Measurements from ENCODE around the gene APOBEC3C.
"Not testable (repeated sequence)": the region's sequence is repeated elsewhere in the genome, so short reads cannot be mapped to it uniquely, and the experiment has no call there.

Gene APOBEC3C

GRCh38 chr22:39013942-39014722, at the start of gene APOBEC3C:
Gene APOBEC3C, plus strand, starts transcription at chr22:39014257. Its CDS starts 106 bp downstream, at chr22:39014363.
- DNase-seq (ENCODE audit: low read depth in 2 of 2), result peak; percentile 68 to 69

- DNase-seq (ENCODE audit: low read depth in 2 of 2), result no peak
Measured at GRCh38 chr22:38964306-38964705, 49.8 kb upstream of the APOBEC3C start.

DNA sequence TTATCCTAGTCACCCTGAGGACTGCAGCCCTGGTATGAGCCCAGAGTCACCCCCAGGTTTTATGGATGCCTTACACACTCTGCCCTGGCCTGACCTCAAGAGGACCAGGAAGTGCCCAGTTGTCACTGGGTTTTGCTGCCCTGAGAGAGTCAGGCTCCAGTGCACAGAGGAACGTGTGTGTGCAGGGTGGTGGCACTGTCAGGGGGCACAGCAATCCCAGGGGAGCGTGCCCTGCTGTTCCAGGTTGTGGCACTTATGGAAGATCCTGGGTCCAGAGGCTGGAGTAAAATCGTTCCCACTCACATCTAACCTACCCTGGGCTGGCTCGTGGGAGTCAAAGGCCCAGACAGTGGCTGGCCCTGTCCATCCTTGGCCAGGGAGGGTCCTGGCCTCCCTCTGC, 49.1 kb upstream of the APOBEC3C start:
- no peak for DNase-seq (ENCODE audit: low read depth in 2 of 2)

- DNase-seq (ENCODE audit: low read depth in 2 of 2), result no peak
Measured at GRCh38 chr22:38965614-38966379, 48.3 kb upstream of the APOBEC3C start.

DNA sequence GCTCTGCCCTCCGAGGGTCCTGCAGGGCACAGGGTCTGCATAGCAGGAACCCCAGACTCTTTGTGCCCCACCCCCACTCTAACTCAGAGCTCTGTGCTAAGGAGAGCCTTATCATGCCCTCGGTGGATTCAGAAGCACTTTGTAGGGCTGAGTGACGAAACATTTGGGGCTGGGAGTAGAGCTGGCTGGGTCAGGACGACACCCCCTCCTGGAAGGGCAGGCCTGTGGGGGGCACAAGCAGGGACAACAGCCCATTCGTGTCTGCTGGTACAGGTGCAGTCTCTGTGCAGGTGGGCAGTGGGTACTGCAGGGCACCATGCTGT, 47.7 kb upstream of the APOBEC3C start:
- DNase-seq (ENCODE audit: low read depth in 2 of 2), result no peak

GRCh38 chr22:38966942-38967341, 47.1 kb upstream of the APOBEC3C start:
- no peak for DNase-seq (ENCODE audit: low read depth in 2 of 2)

DNA sequence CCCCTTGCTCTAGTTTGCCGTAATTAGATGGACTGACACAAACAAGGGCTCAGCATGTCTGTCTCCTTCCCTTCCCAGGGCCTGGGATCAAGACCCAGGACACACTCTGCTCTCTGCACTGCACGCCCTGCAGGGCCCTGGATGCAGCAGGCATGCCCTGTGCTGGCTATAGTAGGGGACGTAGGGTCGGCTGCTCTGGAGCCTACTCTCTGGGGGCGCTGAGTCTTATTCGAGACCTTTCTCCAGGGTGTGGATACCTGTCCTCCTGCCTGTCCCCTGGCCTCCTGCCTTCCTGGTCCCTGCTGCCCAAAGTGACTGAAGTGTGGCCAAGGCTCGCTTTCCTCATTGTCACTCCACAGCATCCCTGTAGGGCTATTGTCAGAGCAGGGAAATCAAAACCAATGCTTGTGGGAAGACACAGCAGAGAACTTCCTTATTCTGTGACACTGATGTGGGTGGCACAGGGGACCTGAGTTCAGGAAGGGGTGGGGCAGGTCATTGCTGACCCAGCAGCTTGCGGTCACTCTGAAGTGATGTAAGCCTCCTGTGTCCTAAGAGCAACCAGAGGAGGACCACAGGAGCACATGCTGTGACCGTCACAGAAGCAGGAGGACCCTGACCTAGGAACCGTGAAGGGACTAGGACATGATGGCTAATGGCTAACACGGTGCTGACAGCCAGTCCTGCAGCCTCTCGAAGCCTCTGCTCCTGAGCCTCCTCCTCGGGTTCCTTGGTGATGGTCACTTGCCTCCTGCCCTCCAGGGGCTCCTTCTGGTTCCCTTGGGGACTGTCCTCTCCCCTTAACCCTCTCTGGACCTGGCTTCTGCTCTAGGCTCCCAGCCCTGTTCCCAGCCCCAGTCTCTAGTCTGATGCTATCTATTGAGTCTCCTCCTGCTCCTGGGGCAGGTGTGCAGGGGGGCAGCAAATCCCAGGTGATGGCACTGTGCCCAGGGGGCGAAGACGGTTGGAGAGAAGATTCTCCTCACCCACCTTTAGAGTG, 46.3 kb upstream of the APOBEC3C start:
- no peak for DNase-seq (ENCODE audit: low read depth in 2 of 2)

DNA sequence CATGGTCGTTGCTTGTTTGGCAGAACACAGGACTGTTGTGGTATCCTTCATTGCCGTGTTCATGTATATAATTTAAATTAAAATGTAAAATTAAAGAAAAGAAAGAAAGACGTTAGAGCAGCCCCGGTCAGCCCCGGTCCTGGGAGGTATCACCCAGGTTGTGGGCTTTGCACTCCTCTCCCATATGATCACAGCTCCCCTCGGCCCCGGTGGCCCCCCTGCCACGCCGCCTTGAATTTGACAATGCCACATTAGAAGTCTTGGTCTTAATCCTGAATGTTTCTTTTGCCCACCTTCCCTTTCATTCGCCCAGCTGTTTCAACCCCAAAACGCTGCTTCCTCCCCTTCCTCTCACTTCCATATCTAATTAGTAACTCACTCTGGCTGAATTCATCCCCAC, 45.3 kb upstream of the APOBEC3C start:
- no peak for DNase-seq (ENCODE audit: low read depth in 2 of 2)

GRCh38 chr22:38970551-38970950, 43.5 kb upstream of the APOBEC3C start:
- DNase-seq (ENCODE audit: low read depth in 2 of 2), result no peak

DNA sequence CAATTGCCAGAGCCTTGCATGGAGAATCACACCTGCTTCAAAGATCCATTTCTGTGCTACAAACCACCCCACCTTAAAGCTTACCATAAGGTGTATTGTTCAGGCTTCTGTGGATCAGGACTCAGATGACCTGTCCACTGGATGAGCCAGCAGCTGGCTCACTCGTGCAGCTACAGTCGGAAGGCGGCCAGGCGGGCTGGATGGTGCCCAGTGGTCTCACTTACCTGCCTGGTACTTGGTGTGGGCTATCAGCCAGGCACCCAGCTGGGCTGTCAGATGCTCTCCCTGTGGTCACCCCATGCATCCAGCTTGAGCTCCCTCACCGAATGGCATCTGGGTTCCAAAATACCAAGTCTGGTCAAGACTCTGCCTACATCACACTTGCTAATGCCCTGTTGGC, 42.9 kb upstream of the APOBEC3C start:
- DNase-seq (ENCODE audit: low read depth in 2 of 2), result no peak

DNA sequence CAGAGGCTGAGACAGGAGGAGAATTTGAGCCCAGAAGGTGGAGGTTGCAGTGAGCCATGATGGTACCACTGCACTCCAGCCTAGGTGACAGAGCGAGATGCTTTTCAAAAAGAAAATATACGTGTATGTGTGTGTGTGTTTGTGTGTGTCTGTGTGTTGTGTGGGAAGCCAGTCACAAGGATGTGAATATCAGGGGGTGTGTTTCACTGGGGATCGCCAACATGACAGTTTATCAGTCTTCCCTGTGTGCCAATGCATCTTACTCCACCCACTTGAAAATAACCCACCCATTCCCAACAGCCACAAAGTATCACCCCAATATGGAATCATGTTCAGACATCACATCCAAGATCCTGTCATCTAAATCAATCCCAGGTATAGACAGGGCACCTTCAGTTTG, 42.3 kb upstream of the APOBEC3C start:
- no peak for DNase-seq (ENCODE audit: low read depth in 2 of 2)

DNA sequence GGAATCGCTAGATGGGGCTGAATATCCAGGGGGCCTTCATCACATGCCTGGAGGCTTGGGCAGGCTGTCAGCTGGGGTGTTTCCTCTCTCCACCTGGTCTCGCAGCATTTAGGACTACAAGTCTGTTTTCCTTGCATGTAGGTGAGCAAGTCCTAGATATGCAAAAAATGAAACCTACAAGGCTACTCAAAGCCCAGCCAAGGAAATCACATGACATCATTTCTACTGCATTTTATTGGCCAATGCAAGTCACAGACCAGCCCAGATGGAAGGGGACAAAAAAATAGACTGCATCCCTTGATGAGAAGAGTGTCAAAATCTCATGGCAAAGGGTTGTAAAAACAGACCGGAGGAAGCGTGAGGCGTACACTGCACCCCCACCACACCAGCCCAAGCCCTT, 41.5 kb upstream of the APOBEC3C start:
- no peak for DNase-seq (ENCODE audit: low read depth in 2 of 2)

DNA sequence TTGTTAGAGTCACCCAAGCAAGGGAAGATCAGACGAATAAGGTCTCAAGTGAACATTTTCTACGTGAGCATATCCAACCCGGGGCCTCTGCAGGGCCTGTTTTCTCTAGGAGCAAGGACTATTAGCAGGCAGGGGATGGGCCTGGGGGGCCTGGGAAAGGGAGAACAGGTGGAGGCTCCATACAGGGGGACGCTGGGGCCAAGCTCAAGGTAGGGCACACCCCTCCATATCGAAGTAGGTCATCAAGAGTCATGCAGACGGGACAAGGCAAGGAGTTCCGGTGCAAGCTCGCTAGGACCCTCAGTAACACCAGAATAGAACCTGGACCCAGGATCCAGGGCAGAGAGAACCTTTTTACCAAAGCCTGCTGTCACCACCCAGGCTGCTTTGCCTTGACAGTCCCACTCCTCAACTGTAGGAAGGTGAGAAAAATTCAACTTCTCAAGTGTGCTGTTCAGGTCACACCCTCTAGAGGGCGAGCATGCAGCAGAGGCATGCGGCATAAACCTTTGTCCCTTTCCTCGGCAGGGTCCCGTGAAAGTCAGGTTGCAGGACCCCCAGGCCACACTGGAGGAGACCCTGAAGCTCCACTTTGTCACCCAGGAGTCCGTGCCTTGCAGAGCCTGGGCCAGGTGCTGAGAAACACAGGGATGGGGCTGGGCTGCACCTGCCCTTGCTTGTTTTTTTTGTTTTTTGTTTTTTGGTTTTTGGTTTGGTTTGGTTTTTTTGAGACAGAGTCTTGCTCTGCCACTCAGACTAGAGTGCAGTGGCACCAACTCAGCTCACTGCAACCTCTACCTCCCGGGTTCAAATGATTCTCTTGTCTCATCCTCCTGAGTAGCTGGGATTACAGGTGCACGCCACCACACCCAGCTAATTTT, 40.5 kb upstream of the APOBEC3C start:
- DNase-seq (ENCODE audit: low read depth in 2 of 2), result peak in 1 of 2 donors; percentile 40

GRCh38 chr22:38974170-38974825, 39.8 kb upstream of the APOBEC3C start:
- DNase-seq (ENCODE audit: low read depth in 2 of 2), result no peak

GRCh38 chr22:38974826-38975175, 39.3 kb upstream of the APOBEC3C start:
- no peak for DNase-seq (ENCODE audit: low read depth in 2 of 2)

- not testable (repeated sequence) for DNase-seq (ENCODE audit: low read depth in 2 of 2)
Measured at GRCh38 chr22:38977289-38977688, 36.8 kb upstream of the APOBEC3C start.

DNA sequence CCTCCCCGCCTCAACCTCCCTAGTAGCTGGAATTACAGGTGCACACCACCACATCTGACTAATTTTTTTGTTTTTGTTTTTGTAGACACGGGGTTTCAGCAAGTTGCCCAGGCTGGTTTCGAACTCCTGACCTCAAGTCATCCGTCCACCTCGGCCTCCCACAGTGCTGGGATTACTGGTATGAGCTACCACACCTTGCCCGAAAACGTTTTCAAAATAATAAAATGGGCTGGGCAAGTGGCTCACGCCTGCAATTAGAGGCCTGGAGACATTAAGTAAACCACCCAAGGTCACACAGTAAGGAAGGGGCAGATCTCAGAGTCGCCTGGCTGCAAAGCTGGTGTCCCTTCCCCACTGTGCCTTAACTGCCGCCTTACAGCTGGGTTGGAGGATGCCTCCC, 33.5 kb upstream of the APOBEC3C start:
- DNase-seq (ENCODE audit: low read depth in 2 of 2), result not testable (repeated sequence)

DNA sequence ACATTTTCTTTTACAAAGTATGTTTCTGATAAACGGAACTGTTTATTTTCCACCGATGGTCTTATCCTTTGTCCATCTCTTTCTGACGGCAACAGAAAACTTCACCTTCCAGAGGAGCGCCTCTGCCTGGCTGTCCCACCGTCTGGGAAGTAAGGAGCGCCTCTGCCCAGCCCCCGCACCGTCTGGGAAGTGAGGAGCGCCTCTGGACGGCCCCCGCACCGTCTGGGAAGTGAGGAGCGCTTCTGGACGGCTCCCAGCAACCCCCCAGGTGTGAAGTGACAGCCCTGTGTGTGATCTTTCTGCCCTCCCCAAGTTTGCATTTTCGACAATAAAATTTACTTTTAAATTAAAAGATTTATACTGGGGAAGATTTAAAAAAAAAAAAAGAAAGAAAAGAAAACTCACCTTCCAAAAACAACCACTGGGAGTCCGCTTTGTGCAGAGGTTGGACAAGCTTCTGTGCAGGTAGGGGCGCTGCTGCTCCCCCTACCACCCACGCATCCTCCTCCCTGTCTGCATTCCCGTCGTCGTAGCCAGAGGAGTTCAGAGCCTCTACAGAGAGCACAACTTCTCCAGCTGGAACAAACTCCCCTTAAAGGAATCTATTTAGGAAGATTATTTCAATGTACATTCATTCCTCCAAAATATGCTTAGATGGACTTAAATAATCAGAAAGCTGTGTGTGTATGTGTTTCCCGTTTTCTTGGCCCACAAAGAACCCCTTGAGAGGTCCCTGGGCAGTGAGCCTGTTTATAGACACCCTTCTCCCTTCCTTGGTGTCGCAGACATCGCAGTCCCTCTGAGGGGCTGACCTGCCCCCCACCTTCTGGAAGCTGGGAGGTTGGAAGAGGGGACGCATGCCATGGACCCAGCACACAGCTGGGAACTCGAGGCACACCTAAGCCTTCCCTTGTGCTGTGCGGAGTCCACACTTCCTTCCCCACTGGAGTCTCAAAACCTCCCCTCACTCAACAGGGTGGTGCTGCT, 32.8 kb upstream of the APOBEC3C start:
- no peak for DNase-seq (ENCODE audit: low read depth in 2 of 2)

Data from stimulated activated CD8-positive, alpha-beta memory T cell treated with anti-CD3 and anti-CD28 coated beads, Interleukin-2, amount 100 ng/mL, for 48 hours (primary cell).